HL-60 (cell line): Measurements from ENCODE around the gene ZNF285.

Experiments used
- POLR2AphosphoS5 ChIP-seq: IDR thresholded peaks from 2 replicates; pipeline ENCODE4 v1.6.1; 2012; ENCODE audit warnings: low read depth
- TF ChIP-seq, protein P1 (sequence below): IDR thresholded peaks from one replicate; pipeline ENCODE4 v1.5.1; 2011; ENCODE audit warnings: low read length, control low read depth, inconsistent platforms; ENCODE audit not compliant: insufficient read depth

DNA sequence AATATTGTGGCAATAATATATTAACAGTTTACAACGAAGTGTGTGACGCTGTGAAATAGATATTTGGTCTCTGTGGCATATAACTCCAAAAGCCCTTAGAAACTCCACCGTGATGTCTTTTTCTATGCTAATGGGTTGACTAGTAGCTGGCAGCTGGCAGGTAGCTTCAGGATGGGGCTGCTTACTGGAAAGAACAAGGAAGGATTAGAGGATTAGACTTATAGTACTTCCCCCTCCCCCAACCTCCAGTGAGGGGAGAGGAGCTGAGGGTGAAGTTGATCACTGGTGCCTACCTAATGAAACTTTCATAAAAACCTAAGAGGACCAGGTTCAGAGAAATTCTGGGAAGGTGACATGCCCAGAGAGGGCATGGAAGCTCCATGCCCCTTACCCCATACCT, 37.0 kb upstream of the ZNF285 start:
- TF ChIP-seq, protein P1, sequence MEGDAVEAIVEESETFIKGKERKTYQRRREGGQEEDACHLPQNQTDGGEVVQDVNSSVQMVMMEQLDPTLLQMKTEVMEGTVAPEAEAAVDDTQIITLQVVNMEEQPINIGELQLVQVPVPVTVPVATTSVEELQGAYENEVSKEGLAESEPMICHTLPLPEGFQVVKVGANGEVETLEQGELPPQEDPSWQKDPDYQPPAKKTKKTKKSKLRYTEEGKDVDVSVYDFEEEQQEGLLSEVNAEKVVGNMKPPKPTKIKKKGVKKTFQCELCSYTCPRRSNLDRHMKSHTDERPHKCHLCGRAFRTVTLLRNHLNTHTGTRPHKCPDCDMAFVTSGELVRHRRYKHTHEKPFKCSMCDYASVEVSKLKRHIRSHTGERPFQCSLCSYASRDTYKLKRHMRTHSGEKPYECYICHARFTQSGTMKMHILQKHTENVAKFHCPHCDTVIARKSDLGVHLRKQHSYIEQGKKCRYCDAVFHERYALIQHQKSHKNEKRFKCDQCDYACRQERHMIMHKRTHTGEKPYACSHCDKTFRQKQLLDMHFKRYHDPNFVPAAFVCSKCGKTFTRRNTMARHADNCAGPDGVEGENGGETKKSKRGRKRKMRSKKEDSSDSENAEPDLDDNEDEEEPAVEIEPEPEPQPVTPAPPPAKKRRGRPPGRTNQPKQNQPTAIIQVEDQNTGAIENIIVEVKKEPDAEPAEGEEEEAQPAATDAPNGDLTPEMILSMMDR, result no peak
- no peak for TF ChIP-seq POLR2AphosphoS5
